Activated CD8-positive, alpha-beta memory T cell treated with anti-CD3 and anti-CD28 coated beads, Interleukin-2, amount 50 U/mL, for 4 hours (primary cell): ENCODE measurements around the gene ZNF221.
A peak's percentile ranks its signal among the peaks of the same experiment; 100 is the strongest.

Experiments
- DNase-seq: peaks from one replicate; pipeline ENCODE4 v3.0.0-alpha.2; 2020

ZNF221 gene

DNA sequence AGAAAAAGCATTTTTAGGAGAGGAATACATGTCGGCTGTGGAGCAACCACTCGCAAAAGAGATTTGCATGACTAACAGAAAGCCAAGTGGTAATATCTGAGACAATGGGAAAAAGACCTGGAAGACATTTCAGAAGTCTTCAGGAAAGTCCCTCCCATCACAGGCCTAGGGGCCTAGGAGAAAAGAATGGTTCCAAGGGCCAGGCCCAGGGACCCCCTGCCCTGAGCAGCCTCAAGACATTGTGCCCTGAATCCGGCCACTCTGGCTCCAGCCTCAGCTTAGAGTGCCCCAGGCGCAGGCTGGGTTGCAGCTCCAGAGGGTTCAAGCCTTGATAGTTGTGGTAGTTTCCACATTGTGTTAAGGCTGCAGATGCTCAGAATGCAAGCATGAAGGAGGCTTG is 9.4 kb downstream of the ZNF221 start:
- DNase-seq: no peak

DNA sequence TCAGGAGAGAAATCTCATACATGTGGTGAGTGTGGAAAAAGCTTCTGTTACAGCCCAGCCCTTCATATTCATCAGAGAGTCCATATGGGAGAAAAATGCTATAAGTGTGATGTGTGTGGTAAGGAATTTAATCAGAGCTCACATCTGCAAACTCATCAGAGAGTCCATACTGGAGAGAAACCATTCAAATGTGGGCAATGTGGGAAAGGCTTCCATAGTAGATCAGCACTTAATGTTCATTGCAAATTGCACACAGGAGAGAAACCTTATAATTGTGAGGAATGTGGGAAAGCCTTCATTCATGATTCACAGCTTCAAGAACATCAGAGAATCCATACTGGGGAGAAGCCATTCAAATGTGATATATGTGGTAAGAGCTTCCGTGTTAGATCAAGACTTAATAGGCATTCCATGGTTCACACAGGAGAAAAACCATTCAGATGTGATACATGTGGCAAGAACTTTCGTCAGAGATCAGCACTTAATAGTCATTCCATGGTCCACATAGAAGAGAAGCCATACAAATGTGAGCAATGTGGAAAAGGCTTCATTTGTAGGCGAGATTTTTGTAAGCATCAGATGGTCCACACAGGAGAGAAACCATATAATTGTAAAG is 15.2 kb downstream of the ZNF221 start:
- DNase-seq: no peak

DNA sequence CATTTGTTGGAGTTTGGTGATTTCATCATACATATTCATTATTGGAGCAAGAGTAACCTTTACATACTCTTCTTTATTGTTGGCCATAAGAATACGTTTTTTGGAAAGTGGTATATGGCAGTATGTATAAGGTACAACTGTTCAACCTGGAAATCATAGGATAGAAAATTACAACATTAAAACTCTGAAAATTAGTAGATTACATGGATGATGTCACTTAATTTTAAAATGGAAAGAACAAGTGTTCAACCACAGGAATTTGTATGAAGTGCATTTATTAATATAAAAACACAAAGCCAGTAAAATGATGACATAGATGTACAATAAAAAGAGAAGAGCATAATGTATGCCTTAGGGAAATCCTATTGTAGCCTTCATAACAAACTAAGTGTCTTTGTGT is 25.7 kb downstream of the ZNF221 start:
- no peak for DNase-seq

DNA sequence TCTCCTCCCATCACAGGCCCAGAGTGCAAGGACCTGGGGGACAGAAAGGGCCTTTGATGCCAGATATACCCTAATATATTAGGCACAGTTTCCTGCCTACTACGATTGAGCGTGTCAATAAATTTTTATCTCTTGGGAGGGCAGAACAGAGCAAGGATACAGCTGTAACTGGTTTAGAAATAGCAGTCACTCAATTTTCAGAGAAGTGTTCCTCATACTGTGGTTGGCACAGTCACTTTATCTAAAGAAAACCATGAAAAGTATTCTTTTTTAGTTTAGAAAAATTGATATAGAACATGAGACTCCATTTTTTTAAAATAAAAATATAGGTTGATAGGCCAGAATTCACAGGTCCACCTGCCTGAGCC is 32.5 kb downstream of the ZNF221 start:
- no peak for DNase-seq

DNA sequence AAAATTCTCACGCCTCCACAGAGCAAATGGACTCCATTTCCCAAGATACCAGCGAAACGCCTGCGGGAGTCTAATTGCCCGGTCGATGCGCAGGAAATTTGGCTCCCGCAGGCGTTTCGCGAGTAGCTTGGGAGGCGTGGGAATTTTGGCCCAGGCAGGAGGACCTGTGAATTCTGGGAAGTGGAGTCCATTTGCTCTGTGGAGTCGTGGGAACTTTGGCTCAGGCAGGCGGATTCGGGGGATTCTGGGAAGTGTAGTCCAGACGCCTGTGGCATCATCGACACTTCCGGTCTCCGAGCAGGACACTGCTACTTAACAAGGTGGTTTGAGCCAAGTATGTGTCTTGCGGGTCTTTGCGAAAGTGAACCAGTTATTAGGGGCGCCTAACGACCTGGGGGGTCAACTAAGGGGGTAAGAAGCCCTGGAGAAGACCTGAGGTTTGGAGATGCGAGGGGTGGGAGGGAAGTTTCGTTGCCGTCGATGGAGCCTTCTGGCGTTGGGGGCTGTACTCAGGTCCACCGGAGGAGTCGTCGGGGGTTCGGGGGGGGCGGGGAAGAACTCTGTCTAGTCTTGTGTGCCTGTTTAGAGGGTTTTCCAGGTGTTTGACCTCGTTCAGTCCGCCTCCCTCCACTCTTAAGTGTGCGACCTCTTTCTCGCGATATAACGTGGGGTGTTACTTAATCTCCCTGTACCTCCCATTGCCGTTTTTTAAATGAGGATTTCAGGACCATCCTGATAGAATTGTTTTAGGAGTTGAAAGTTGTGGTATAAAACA is 33.1 kb downstream of the ZNF221 start, which contains the start of gene ZNF155:
Gene ZNF155, plus strand, starts transcription at position 277 of the 775 bp plus-strand sequence. CDS start 4,356 bp downstream, outside the sequence.
- peak; percentile 68 for DNase-seq

DNA sequence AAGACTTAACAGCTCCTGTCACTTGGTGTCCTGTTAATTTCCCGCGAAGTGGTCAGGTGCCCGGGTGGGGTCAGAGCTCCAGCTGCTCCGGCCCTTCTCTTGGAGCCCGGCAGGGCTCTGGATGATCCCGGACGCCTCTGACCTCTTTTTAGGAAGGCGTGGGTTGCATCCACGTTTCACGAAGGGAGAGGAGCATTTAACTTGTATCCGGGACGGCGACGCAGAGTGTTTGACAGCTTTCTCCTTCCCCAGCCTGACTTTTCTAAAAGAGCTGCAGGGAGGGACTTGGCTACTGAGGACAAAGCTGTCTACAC is 33.6 kb downstream of the ZNF221 start:
- no peak for DNase-seq

DNA sequence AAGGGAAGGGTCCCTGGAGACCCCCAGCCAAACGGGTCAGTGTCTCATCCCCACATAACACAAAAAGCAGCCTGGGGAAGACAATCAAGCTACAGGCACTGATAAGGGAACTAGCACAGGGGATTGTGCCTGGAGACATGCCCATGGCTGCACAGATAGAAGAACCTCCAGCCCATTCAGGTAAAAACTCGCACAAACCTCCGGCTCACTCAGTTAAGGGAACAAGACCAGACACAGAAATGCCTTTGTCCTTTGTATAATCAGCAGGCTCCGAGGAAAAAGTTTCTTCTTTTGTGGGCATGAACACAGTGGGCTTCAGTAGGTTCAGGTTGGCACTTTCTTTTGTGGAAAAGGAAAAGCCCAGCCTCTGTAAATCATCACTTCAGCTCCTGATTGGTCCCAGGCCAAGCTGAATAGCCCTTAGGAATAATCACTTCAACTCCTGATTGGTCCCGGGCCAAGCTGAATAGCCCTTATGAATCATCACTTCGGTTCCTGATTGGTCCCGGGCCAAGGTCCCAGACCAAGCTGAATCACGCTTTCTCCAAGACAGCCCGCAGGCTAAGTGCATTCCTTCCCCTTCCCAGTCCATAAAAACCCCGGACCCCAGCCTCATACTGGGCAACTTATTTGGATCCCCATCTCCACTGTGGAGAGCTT is 46.7 kb downstream of the ZNF221 start:
- no peak for DNase-seq

DNA sequence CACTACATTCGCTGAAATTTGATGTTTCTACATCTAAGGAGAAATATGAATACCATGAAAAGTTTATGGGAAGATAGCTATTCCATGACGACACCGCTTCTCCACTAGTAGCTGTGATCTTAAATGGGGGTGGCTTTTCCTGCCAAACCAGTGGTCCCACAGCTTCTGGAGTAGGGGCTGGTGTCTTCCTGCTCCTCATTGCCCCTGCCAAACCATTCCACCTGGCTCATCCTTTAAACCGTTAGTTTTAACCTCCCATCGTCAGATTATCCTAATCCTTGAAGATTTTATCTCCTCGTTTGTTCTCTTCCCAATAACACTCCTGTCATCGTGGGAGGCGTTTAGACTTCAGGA is 51.2 kb downstream of the ZNF221 start:
- no peak for DNase-seq

DNA sequence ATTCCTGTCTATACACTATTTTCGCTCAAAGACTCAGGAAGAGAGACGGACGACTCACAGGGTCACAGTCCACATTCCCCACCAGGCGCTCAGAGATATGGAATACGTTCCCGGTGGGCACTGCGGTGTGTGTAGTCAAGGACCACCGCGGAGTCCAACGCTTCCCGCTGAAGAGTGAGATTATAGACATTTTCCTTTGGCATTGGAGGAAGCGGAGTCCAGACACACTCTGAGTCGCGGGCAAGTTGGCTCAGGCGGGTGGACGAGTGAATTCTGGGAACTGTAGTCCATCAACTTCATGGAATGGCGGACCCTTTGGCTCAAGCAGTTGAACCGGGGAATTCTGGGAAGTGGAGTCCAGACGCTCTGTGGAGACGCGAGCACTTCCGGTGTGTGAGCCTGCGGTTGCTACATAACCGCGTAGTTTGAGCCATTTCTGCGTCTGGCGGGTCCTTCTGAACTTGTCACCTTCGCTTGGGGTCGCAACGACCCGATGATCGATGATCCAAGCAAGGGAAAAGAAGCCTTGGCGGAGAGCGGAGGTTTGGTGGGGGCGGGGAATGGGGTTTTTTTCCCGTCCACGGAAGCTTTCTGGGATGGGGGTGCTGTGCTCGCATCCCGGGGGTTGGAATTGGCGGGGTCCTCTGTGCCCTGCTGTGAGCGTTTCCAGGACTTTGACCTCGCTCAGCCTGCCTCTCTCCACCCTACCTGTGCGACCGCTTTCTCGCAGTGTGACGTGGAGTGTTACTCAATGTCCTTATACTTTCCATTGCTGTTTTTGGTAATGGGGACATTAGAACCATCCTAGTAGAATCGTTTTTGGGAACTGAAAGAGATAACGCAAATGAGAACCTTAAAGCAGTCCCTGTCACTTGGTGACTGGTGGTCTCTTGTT is 51.8 kb downstream of the ZNF221 start, which contains the start of gene ZNF230:
Gene ZNF230, plus strand, starts transcription at position 392 of the 895 bp plus-strand sequence. CDS start 4,122 bp downstream, outside the sequence.
- peak; percentile 80 for DNase-seq

DNA sequence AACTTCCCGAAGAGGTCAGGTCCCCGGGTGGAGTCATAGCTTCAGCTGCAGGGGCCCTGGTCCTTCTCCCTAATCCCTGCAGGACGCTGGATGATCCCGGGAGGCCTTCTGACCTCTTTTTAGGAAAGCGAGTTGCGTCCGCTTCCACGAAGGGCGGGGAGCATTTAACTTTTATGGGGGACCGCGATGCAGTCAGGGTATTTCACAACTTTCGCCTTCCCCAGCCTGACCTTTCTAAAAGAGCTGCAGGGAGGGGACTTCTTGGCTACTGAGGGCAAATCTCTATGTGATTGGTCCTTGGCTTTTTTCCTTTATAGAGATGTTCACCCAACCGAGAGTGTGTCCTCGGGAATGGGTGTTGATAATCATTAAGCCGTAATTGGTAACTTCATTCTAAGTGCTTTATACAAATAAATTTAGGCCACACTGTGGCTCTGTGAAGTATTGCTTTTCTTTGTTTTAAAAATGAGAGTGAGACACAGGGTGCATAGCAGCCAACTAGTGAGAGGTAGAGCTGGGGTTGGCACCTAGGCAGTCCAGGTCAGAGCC is 52.5 kb downstream of the ZNF221 start:
- DNase-seq: no peak

DNA sequence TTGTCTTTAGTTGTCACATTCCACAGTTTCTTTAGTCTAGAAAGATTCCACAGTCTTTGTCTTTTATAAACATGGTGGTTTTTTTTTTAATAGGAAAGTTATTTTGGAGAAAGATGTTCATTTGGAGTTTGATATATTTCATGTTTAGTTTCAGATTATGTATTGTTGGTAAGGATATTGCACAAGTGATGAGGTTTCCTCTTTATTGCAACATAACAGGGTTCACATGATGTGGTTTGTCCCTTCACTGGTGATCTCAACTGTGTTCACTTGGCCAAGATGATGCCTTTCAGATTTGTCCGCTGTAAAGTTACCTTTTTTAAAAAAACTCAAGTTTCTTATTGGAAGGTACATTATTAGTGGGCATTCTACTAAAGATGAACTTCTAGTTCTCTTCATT is 54.9 kb downstream of the ZNF221 start:
- no peak for DNase-seq

DNA sequence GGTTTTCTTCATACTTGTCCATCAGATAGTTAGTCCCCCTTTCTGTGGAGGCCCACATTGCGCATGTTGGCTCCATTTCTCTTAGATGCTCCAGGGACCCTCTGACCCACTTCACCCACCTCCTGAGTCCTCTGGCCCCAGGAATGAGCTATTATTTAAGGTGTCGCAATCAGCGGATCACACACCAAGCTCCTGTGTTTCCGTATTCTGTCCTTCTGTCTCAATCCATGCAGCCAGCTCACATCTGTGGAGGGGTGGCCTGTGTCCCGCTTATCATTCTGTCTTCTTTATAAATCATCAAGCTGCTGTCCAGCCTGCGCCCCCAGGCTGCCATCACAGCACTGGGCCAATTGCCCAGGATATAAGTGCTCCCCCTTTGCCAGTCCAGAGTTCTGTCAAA is 56.4 kb downstream of the ZNF221 start:
- DNase-seq: no peak

DNA sequence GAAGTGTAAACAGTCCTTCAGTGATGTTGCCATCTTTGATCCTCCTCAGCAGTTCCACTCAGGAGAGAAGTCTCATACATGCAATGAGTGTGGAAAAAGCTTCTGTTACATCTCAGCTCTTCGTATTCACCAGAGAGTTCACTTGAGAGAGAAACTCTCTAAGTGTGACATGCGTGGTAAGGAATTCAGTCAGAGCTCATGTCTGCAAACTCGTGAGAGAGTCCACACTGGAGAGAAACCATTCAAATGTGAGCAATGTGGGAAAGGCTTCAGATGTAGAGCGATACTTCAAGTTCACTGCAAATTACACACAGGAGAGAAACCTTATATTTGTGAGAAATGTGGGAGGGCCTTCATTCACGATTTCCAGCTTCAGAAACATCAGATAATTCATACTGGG is 59.4 kb downstream of the ZNF221 start:
- no peak for DNase-seq
